HL-60/S4 treated with phorbol 12-myristate 13-acetate at 8.2 ng/mL for 4 days and 3 days (cell line): Measurements from ENCODE around the gene PTH1R.

Experiments used
- in situ Hi-C: fragments of 300-500 bp; cut with MboI; formaldehyde crosslinking; loops from 2 replicates; pipeline ENCODE4 v1.15.0; 2022; ENCODE audit warnings: low sequenced_read_pairs

PTH1R gene

GRCh38 chr3:46863261-46863782 lies 14.2 kb upstream of the PTH1R start, which contains the start of gene MYL3:
Gene MYL3 (minus strand): TSS chr3:46863444. CDS start chr3:46863390, 54 bp downstream.
- in situ Hi-C loops, result no loop called here

GRCh38 chr3:46864061-46864881 lies 13.2 kb upstream of the PTH1R start:
- in situ Hi-C loops, result no loop called here

DNA sequence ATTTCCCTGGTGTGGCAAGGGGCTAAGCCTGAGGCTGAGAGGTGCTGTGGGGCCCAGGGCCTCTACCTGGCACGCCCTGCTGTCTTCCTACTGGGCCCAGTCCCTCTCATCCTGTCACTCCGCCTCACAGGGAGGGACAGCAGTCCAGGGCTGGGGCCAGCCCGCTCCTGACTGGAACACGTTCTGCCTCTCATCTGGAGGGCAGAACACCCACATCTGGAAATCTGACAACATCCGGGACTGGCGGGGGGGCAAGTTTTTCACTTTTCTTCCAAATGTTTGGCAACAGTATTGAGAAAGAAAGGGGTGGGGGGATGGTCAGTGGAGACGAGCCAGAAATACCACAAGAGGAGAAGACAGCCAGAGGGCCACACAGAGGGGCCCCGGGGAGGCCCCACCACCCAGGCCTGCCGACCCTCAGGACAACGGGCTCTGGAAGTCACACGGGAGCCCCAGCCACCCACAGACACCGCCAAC lies 12.5 kb upstream of the PTH1R start:
- in situ Hi-C loops, result no loop called here

GRCh38 chr3:46865546-46865945 lies 12.0 kb upstream of the PTH1R start:
- in situ Hi-C loops, result no loop called here

- in situ Hi-C loops, result no loop called here
Measured at GRCh38 chr3:46866032-46866595, 11.4 kb upstream of the PTH1R start.

DNA sequence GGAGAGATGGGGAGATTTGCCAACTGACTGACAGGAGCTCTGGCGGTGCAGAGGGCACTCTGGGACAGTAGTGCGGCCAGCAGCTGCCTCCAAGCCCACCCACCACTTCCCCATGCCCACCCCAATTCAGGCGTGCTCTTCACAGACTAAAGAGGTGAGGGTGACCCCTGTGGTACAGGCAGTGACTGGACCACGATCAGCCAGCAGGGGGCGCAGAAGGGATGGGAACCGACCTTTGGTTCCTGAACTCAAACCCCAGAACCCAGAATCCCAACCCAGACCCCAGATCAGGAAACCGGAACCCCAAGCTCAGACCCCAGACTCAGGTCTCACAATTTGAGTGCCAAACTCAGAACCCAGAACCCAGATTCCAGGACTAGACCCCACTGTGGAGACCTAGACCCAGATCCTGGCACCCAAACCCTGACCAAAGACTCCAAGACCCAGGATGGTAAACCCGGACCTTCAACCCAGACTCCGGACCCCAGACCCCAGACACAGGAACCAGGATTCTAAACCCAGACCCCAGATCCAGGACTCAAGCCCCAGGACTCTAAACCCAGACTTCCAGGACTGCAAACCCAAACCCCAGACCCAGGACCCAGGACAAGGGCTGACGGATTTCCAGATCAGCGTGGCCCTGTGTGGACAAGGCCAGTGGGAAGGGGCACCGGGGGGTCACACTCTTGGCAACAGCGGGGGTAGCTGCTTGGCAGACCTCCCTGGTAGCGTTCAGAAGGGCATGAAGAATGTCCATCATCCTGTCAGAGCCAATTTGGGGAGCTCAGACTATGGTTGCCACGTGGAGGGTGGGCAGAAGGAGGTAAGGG lies 10.6 kb upstream of the PTH1R start:
- in situ Hi-C loops, result no loop called here

- in situ Hi-C loops, result no loop called here
Measured at GRCh38 chr3:46867550-46867898, 10.0 kb upstream of the PTH1R start.

DNA sequence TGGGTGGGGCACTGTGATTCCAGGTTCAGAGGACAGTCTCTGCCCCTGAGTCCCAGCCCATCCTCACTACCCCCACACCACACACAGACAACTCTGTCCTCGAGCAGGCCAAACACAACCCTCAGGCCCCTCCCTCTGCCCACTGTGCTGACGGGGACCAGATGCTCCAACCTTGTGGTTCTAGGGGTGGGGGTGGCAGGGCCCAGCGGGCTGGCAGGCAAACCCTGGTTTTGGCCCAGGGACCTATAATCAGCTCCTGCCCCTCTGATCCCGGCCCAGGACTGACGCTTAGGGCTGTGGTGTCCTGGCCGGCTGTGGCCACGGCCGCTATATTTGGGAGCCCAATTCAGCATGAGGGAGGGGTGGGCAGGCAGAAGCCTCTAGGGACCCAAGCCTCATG lies 9.2 kb upstream of the PTH1R start:
- in situ Hi-C loops, result no loop called here

GRCh38 chr3:46868948-46869347 lies 8.6 kb upstream of the PTH1R start:
- in situ Hi-C loops, result no loop called here

GRCh38 chr3:46869440-46869839 lies 8.1 kb upstream of the PTH1R start:
- in situ Hi-C loops, result no loop called here

DNA sequence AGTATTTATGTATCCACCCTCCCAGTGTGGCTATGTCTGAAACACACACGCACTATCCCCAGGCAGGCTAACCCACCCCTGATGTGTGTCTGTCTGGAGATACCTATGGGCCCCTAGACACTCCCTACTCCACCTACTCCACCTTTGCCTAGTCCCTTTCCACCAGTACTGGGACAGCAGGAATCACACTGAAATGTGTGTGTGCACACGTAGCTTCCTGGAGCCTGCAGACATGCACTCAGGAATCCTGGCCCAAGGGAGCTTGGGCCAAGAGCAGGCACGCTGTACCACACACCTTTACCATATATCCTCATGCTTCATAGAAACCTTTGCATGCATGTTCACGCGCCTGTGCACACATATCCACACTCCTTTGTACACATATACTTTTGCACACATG lies 6.9 kb upstream of the PTH1R start:
- in situ Hi-C loops, result no loop called here

- in situ Hi-C loops, result no loop called here
Measured at GRCh38 chr3:46871222-46871621, 6.3 kb upstream of the PTH1R start.

- in situ Hi-C loops, result no loop called here
Measured at GRCh38 chr3:46873521-46873920, 4.0 kb upstream of the PTH1R start.

GRCh38 chr3:46874430-46874829 lies 3.1 kb upstream of the PTH1R start:
- in situ Hi-C loops, result no loop called here

- in situ Hi-C loops, result loop anchor here (25.0 kb wide), 1 partner anchor 163 kb away; the partner anchor contains the start of genes PRSS50 and TMIE
Measured at GRCh38 chr3:46875560-46875959, 2.0 kb upstream of the PTH1R start.

DNA sequence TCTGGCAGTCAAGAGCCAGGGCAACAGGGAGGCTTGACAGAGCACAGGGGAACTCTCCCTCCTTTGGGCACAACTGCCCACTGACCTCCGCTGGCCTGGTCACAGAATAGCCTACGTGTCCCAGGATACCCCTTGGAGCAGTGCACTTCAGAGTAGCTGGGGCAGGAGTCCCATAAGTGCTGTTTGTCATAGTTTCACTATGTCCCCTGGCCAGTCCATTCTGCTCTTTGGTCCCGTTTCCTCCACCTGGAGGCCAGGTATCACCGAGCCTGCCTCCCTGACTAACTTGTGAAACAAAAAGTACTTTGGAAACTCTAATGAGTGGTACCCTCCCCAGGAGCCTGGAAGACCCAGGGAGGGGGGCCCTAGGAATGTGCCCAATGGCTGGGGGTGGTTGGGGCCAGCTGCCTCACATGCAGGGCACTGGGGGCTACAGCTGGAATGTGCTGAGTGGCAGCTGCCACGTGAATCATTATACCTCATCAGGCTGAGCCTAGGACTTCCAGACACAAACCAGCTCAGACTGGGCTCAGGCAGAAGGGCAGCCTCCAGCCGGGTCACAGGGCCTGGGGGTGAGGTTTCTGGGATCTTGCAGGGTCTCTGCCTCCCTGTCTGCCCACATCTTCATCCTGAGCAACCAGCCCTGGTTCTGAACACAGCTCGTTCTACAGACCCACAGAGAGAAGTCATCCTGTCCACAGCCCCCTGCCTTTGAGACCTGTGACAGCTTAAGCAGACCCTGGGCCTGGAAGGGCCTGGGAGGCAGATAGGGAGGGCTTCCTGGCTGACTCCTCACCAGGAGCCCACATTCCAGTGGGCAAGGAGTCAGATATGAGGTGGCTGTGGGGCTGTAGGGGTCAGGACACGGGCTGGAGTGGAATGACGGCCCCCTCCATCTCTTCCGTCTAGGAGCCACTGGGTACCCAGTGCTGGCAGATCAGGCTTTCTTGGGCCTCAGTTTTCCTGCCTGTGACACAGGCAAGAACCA lies 914 bp upstream of the PTH1R start:
- in situ Hi-C loops, result loop anchor here (25.0 kb wide), 1 partner anchor 164 kb away; the partner anchor contains the start of genes PRSS50 and TMIE

DNA sequence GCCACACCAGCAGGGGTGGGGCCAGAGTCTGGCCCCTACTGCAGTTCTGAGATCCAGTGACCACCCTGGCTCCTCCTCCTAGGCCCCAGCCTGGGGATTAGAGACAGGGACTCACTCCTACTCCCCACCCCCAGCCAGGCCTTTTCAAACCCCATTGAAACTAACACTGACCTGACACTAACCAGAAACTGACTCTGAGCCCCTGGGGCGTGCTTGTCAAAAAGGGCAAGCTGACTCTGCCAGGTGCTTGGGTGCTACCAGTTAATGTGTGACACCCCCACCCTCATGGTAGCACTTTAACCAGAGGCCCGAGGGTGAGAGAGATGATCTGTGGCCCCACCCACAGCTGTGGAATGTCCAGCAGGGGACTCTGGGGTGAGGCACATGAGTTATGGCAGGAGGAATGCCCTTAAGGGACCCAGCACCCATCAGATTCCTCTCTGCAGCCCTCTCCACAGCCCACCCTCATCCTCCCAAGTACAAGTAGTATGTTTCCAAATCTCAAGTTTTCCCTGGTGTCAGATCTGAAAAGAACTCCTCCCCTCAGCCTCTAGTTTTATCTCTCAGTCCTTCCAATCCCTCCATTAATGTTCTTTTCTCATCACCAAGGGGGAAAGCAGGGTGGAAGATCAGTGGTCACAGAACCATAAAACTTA lies 1.4 kb downstream of the PTH1R start:
- in situ Hi-C loops, result loop anchor here (25.0 kb wide), 1 partner anchor 167 kb away; the partner anchor contains the start of genes PRSS50 and TMIE

- in situ Hi-C loops, result loop anchor here (25.0 kb wide), 1 partner anchor 169 kb away; the partner anchor contains the start of genes PRSS50 and TMIE
Measured at GRCh38 chr3:46880884-46881595, 3.5 kb downstream of the PTH1R start.
